NCI-H1436 (cell line): ENCODE results near the gene GPR183.

Experiments used
- DNase-seq: peaks from one replicate; lab custom pipeline; 2025; lab: John Stamatoyannopoulos, UW

Gene GPR183

DNA sequence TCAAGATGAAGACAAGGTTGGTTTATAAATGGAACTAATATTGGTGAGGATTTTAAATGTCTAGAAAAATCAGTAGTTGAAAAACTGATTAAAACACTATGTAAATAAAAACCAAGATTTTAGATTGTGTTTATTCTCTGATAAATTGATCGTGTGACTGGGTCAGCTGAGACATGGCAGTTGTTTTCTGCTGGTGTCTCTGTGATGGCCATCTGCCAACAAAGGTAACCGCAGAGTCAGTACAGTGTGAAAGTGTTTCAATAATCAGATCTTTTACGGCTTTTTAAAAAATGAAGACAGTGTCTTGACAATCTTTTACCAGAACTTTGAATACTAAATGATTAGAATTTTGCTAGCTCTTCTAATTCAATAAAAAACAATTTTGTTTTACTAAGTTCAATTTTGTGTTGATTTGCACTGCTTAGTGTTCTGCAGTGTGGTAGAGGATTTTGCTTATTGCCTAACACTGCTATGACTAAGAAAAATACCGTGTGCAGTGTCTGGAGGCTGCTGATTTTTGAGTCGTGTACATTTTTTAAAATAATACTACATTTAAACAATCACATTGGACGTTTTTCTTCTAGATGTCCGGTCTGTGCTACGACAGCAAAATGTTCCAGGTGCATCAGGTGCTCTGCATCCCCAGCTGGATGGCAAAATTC is 32.7 kb upstream of the GPR183 start:
- DNase-seq = no peak

DNA sequence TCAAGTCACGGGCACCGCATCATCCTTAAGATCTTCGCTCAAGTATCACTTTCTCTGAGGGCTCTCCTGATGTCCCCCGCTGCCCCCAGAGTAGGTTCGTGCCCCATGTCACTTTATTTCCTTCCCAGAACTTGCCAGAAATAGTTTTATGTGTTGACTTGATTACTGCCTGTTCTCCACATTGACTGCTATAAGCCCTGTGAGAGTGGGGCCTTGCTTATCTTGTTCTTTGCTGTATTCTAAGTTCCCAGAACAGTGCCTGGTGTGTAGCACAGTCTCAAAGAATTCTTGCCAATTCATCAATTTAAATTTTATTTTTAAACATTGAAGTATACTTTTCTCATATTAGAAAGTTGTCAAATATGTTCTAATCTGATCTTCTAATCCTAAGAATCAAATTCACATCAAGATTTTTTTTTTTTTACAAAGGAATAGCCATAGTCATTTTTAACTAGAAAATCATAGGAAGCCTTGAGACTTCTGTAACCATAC is 32.1 kb upstream of the GPR183 start:
- DNase-seq = no peak

DNA sequence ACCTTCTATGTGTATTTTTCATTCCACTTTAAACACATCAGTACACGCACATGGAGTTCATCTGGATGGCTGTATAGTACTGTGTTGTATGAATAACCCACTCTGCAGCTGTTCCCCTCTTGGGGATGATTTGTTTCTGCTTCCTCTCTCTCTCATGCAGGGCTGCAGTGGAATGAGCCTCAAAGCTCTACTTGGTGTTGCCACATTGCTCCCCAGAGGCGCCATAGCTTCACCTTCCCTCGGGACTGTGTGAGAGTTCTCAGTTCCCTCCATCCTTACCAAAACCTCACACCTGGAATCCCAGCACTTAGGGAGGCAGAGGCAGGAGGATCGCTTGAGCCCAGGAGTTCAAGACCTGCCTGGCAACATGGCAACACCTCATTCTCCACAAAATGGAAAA is 28.4 kb upstream of the GPR183 start:
- DNase-seq = no peak

DNA sequence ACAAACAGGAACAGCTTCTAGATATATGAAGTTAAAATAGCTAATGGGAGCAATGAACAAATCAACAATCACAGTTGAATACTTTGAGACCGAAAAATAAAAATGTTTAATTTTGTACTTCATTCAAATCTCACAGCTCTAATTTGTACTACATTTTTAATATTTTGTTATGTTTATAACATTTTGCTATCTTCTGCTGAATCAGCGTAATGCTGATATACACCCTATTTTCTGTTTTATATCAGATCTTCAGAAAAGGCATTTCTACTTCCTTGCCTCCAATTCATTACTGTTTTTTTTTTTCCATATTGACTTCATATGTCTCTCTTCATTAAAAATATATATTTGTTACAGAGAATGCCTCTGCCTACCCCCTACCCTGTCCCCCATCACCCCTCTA is 27.9 kb upstream of the GPR183 start:
- no peak for DNase-seq

DNA sequence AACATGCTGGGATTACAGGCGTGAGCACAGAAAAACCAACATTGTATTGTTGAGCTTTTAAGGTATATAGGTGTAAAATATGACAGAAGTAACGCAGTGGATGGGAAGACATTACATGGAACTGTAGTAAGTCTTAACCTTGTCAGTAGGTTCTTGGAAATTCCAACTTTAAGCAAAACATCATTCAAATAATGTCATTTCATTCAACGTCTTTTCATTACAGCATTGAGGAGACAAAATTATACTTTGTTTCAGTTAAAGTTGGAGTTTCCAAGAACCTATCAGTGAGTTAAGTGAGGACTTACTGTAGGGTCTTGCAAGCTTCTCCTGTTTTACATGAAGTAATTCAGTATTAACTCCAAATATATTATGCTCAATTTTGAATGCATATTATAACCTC is 27.0 kb upstream of the GPR183 start:
- DNase-seq = no peak

DNA sequence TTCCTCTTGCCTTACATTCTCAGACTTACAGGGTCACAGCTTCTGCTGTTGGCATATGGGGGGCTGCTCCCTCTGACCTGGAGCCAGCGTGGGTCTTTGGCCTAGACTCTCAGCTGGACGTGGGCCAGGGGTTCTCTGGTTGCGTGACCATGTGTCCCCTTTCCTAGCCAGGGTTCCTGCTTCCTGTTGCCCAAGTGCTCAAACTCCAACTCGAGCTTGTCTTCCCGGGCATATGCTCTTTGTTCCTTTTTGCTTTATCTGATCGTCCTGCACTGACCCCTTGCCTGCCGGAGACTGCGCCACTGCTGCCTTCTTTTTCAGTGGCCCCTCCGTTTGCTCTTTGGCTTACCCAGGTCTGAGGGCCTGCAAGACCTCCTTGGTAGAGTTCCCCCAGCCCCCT is 25.3 kb upstream of the GPR183 start:
- DNase-seq = no peak

DNA sequence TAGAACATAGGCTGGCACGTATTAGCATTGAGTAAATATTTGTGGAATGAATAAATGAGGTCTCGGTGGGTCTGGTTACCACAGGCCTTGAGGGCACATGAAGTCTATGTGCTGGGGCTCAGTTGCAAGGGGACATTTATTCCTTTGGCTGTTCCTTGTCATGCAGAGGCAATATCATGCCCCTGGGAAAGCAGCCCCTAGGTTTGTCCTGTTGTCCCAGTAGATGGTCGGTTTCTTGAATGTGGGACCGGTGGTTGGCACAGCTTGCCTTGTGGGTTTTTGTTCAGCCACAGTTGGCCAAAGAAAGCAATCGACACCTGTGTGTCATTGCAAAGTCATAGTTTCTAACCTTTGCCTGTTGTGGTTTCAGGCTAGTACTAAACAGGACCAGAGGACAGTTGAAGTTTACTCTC is 24.7 kb upstream of the GPR183 start:
- DNase-seq = no peak

DNA sequence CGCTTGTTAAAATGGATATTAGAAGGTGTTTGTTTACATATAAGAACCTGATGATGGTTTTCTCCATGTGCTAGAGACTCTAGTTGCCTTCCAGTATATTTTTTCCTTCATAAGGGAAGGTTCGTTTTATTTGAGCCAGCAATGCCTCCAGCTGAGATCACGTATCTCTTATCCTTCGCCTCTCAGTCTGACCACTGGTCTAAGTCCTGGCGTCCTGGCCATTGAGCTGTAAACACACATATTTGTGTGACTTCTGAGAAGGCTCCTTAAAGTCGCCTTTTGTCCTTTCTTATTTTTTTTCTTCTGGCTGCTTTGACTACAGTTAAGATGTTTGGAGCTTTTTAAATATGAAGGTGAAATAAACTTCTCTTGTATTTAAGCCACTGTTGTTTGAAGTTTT is 23.7 kb upstream of the GPR183 start:
- DNase-seq = no peak

DNA sequence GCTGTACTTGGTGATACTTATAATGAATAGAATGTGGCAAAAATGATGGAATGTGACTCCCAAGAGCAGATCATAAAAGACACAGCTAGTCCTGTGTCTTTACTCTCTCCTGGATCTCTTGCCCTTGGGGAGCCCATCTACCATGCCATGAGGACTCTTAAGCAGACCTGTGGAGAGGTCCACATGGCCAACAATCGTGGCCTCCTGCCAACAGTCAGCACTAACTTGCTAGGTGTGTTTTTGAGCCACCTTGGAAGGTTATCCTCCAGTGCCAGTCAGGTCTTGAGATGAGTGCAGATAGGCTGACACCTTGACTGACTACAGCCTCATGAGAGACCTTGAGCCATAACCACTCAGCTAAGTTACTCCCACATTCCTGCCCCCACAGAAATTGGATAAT is 22.3 kb upstream of the GPR183 start:
- DNase-seq = no peak

DNA sequence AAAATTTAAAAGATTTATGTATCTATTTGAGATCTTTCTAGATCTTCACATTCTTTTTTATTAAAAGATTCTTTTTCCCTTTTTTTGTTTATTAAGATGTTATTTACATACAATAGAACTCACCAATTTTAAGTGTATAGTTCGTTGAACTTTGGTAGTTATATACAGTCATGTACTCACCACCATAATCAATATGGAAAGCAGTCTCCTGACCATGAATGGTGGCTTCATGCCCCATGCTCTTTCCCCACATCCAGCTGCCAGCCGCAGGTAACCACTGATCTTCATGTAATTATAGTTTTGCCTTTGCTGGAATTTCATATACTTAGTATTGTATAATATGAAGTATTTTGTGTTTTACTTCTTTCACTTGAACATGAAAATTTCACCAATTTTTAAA is 20.6 kb upstream of the GPR183 start:
- no peak for DNase-seq

DNA sequence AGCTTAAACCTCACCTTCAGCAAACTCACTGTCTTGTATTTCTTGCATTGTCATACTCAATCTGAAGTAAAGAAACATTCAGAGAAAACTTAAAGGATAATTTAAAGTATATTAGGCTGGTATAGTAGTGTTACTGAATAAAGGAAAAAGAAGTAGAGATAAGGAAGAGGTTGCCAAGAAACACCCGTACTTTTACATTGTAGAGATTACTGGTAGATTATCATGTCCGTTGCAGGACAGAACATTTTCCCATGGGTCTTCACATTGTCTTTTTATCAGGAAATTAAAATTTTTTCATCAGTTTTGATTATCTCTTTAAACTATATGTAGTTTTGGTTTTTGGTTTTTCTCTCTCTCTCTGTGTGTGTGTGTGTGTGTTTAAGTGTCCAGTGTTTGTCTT is 19.9 kb upstream of the GPR183 start:
- DNase-seq = no peak

DNA sequence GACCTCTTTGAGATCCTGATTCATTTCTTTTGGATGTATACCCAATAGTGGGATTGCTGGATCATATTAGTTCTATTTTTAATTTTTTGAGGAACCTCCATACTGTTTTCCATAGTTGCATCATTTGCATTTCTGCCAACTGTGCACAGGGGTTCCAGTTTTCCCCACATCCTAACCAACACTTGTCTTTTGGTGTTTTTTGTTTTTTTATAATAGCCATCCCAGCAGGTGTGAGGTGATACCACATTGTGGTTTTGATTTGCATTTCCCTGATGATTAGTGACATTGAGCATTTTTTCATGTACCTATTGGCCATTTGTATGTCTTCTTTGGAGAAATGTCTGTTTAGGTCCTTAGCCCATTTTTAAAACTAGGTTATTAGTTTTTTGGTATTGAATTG is 18.8 kb upstream of the GPR183 start:
- no peak for DNase-seq

DNA sequence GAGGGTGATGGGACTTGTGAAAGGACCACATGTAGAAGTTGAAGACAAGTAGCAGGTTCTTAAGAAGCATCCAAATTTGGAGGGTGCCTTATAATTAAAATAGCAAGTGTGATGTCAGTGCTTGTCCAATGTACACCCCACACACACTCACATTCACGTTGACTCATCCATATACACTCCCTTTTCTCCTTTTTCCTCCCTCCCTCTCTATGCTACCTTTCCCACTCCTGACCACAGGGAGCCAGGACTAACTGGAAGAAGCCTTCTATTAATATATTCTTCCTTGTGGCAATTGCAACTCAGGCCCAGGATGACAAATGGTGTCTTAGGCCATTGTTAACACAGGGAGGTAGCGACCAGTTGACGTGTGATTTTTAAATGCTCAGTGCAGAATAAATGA is 16.3 kb upstream of the GPR183 start:
- DNase-seq = no peak

DNA sequence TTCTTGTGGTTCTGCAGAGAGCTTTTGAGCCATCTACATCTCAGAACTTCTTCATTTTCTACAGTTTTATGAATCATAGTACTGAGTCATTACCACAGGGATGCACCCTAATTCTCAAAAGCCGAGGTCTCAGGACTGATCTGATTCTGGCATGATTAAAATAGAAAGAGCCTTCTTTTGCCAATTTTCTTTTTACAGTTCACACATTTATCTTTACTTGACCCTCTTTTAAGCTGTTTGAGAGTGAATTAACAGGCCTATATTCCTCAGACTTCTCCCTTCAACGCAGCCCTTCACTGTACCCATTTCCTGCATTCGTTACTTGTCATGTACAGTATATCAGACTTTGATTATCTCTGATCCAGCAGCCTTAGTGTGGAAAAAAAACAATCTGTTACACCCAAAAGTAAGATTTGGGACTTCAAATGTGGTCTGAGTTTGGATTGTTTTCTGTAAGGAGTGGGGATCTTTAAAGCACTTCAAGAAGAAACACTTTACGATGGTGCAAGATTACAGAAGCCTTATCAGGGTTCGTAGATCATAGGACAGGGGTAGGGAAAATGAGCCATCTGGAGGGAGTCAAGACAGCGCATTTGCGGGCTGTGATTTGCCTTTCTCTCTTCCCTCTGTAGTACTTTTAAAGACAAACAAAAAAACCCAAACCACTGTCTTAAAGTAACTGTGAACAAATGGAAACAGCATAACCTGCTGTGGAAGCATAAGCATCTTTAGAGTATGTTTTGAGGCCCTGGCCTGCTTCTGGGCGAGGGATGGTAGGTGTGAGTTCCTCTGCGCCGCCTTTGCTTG is 15.3 kb upstream of the GPR183 start:
- no peak for DNase-seq

DNA sequence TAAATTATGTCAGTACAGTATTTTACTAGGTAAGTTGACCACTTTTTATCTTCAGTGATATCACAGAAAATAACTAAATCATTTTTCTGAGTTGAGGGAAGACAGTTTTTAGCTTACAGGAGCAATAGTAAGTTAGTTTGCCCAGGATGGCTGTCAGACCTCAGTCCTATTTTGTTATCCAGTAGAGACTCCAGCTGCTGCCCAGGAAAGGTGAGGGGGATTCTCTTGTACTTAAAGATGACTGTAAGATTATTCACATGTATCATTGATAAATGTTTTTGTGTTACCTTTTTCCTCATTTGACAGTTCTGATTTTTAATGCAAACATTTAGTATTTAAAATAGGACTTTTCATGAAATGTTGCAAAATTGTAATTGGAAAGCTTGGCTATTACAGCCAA is 14.5 kb upstream of the GPR183 start:
- no peak for DNase-seq

DNA sequence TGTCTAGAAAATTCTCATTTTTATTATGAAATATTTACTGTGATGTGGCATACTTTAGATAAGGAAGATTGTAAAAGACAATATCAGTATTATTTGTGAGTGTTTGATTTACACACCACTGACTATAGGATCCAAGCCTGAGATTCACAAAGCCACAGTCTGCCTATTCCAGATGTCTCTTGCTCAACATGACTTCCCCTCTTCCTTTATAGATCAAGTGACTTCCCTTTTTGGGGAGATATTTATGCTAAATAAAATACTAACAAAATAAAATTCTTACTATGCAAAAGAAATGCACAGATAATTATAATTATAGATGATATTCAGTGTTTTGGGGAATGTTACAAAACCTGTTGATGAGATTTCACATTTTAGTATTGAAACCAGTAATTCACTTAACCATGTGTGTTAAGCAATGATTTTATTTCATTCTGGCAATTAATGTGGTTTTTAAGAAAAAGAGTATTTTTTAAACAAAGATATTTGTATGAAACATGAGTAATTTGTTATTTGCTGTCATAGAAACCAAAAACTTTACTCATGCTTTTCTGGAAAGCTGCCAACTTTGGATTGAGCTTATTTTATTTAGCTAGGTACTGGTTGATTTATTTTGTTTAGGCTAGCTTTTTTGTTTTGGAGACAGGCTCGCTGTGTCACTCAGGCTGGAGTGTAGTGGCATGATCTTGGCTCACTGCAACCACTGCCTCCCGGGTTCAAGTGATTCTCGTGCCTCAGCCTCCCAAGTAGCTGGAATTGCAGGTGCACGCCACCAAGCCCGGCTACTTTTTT is 13.7 kb upstream of the GPR183 start:
- DNase-seq = no peak

DNA sequence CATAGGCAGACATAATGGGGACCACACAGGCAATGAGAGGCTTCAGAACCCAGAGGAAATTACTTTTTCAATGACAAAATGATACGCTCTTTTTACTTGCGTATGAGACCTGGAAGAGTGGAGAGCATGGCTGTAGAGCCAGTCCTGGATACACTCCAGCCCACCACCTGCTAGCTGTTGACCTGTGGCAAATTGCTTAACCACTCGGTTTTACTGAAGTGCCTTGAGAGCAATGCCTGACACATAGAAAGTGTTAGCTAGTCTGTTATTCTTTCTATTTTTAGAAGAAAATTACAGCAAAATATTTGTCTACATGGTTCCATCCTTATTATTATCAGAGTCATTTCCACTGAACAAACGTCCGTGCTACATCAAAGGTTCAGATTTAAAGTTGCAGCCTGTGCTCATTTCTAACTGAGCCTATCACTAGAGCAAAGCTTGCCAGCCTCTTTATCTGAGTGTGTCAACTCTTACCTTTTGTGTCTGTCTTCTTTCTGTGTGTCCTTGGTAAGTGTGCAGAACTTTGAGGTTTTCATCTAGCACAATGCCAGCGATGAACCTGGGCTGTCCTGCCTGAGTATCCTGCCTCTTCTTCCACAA is 9.6 kb upstream of the GPR183 start:
- no peak for DNase-seq

DNA sequence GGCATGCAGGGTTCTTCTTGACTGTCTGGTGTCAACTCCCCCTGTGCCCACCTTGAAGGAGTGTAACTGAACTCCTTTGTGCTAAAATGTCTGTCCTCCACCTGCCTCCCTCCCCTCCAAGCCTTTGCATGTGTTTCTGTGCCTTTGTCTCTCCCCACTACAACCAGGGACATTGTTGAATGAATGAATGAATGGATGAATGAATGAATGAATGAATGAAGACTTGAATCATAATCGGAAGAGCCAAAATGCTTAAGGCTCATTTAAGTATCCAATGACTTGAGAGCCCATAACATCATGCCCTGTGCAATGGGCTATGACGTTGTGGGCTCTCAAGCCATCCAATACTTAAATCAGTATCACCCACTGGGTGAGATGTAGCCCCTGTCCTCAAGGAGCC is 9.0 kb upstream of the GPR183 start:
- DNase-seq = no peak

DNA sequence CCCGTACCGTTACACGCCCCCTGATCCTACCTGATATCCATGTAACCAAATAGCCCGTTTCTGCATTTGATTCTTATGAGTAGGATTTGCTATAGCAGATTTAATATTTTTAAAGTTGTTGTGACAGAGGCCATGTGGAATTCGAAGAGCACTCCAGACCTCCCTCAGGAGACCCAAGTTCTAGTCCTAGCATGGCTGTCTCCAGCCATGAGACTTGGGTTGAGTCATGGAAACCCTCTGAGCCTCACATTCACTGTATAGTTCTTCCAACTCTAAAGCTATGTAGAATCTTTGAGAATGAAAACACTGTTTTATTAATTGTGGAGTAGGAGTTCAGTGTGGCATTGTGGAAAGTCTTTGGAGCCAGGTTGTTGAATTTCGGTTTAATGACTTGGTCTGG is 8.0 kb upstream of the GPR183 start:
- DNase-seq = no peak

DNA sequence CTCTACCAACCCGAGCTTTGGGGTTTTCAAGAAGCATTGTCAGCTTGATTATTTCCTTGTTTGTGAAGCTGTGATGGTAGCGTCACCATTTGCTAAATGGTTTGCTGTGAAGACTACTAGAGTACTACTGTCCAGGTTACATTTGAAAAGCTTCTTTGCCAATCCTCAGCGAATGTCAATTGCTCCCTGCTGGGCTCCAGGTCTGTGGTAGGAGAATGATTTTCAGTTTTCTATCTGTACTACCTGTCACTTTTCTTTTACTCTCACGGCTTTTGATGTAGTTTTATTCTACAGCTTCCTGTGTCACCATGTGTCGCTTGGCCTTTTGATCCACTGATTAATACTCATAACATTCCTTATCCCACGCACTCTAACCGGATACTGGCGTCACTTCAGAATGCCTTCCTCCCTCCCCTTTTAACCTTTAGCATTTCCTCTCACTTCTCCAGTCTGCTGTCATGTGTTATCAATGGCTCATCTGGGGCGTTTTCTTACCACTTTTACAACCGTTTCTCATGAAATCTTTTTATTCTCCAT is 7.5 kb upstream of the GPR183 start:
- DNase-seq = no peak

DNA sequence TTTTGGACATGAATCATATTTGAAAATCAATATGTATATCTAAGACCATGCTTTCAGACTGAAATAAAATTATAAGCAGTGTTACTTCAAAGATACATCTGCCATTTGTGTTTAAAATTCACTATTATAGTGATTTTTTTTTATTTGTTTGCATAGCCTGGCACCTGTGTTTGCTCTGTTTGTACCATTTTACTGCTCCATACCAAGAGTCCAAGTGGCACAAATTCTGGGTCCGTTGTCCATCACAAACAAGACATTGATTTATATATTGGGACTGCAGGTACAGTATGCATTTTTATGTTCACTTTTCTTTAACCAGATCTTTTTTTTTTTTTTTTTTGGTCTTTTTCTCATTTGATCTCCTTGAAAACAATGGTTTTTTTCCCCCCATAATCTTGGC is 6.7 kb upstream of the GPR183 start:
- no peak for DNase-seq

DNA sequence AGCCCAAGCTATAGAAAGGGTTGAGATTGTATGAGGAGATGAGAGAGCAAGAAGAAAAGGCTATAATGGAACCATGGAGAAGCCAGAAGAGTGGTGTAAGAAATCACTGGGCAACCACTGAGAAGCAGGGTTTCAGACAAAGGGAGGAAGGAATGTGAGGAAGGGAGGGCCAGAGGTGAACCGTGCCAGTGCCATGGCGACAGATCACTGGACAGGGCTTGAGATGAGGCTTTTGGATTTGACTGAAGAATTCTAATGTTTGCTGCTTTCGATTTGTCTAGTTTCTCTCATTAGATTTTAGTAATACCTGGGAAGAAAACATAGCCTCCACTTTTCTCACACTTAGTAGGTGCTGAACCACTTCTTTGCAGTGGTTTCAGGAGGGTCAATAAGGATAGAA is 6.3 kb upstream of the GPR183 start:
- no peak for DNase-seq
